Panc1 (cell line): ENCODE measurements around the gene COL27A1. TPM values are rescaled to one million over a fixed set of nuclear protein-coding genes. Genes with fewer than 3 reads are reported as not detected.

Experiments
- ATAC-seq: fragments of 200-7000 bp; cut with Tn5 transposase; 2 replicates; pipeline ENCODE4 v1.9.1; 2020; ENCODE audit warnings: mild to moderate bottlenecking, moderate library complexity
- BruUV-seq: library from RNA; stranded (reverse); fragments of 400-500 nt; replicated peaks from 2 replicates; lab custom pipeline; 2021; lab: Mats Ljungman, UMichigan
- CTCF ChIA-PET: fragments of 300-600 bp; sonication (Branson Sonifier 250); formaldehyde crosslinking; loops from one replicate; lab custom pipeline; 2022; ENCODE audit warnings: antibody characterized with exemption; lab: Charles Lee
- POLR2A ChIA-PET: fragments of 300-600 bp; sonication (Branson Sonifier 250); formaldehyde crosslinking; loops from one replicate; lab custom pipeline; 2022; ENCODE audit warnings: antibody characterized with exemption; lab: Charles Lee
- DNase-seq: peaks from one replicate; pipeline ENCODE4 v3.0.0-alpha.2; 2010; ENCODE audit warnings: low read depth, low spot score
- H3K27ac ChIP-seq: 2 replicates; pipeline ENCODE4 v1.5.1; 2011; ENCODE audit warnings: mild to moderate bottlenecking, low read length, inconsistent platforms
- H3K27me3 ChIP-seq: fragments of 200-500 bp; sonication (Bioruptor generic); 2 replicates; pipeline ENCODE4 v1.6.0; 2014; ENCODE audit warnings: low read length, inconsistent platforms; ENCODE audit not compliant: control insufficient read depth, insufficient read depth
- H3K36me3 ChIP-seq: fragments of 200-500 bp; sonication (Bioruptor generic); 2 replicates; pipeline ENCODE4 v1.5.1; 2014; ENCODE audit warnings: inconsistent platforms, mild to moderate bottlenecking, low read length, moderate library complexity; ENCODE audit not compliant: control insufficient read depth, insufficient read depth
- H3K4me1 ChIP-seq: 2 replicates; pipeline ENCODE4 v1.5.1; 2011; ENCODE audit warnings: inconsistent platforms, mild to moderate bottlenecking, low read length, moderate library complexity; ENCODE audit not compliant: control insufficient read depth, insufficient read depth
- H3K4me3 ChIP-seq, 2 experiments: 2 replicates each; pipeline ENCODE4 v1.5.1; 2011 to 2012; ENCODE audit warnings: low read depth in 2 of 2, low read length in 2 of 2, mild to moderate bottlenecking in 2 of 2, inconsistent platforms in 1 of 2, moderate library complexity in 1 of 2
- H3K9me3 ChIP-seq: fragments of 200-500 bp; sonication (Bioruptor generic); 2 replicates; pipeline ENCODE4 v1.5.1; 2014; ENCODE audit warnings: low read depth, mild to moderate bottlenecking, inconsistent platforms, low read length, moderate library complexity; ENCODE audit not compliant: control insufficient read depth, insufficient read depth
- CTCF ChIP-seq: fragments of 450-650 bp; IDR thresholded peaks from 2 replicates; pipeline ENCODE4 v1.5.1; 2017; ENCODE audit warnings: mild to moderate bottlenecking
- POLR2AphosphoS5 ChIP-seq: IDR thresholded peaks from 2 replicates; pipeline ENCODE4 v1.6.1; 2012; ENCODE audit warnings: mild to moderate bottlenecking, low read depth, low read length, moderate library complexity
- REST ChIP-seq, 2 experiments: IDR thresholded peaks; 2 replicates each; pipeline ENCODE4 v1.6.1; 2011 to 2012; ENCODE audit warnings: low read depth in 2 of 2, control low read depth in 1 of 2, low read length in 1 of 2, mild to moderate bottlenecking in 1 of 2, moderate library complexity in 1 of 2; ENCODE audit not compliant: insufficient read depth in 1 of 2
- SIN3A ChIP-seq: IDR thresholded peaks from 2 replicates; pipeline ENCODE4 v1.6.1; 2012; ENCODE audit warnings: low read depth, mild to moderate bottlenecking, low read length, moderate library complexity, borderline replicate concordance; ENCODE audit not compliant: insufficient read depth
- TCF7L2 ChIP-seq: IDR thresholded peaks from 2 replicates; pipeline ENCODE4 v1.6.1; 2011; ENCODE audit warnings: mild to moderate bottlenecking, low read depth, low read length, inconsistent platforms
- in situ Hi-C: cut with HindIII; loops from 2 replicates; pipeline ENCODE4 v1.10.0; 2016; ENCODE audit warnings: low sequenced_read_pairs, low pct_unique_long_range_greater_than_20kb
- intact Hi-C: fragments of 100-400 bp; cut with micrococcal nuclease; formaldehyde crosslinking; loops from one replicate; pipeline ENCODE4 v1.10.0; 2022; ENCODE audit not compliant: unreplicated experiment
- total RNA-seq: library from RNA; stranded (reverse); gene quantifications from one replicate; pipeline ENCODE4 v1.2.1, GENCODE V29; 2021; ENCODE audit not compliant: unreplicated experiment

The COL27A1 gene
- total RNA-seq, 1 experiment from 2014 or later = 5.1 TPM

GRCh38 chr9:114161513-114161912 lies 6.2 kb downstream of the COL27A1 start:
- ATAC-seq (no peak), DNase-seq (no peak)
- no peak overlapping the region for H3K27ac ChIP-seq
- no peaks in the 10 kb centered on the region for H3K27me3 ChIP-seq
- no peaks in the 10 kb centered on the region for H3K36me3 ChIP-seq
- CTCF ChIA-PET = no interaction called here
- in situ Hi-C loops (no loop called here), intact Hi-C loops (no loop called here)
- POLR2A ChIA-PET = no interaction called here
- TF ChIP-seq SIN3A (no peak), POLR2AphosphoS5 (no peak), REST (IDR thresholded peaks at IDR 0.05; ENCODE audit: insufficient read depth in 1 of 2, low read depth in 2 of 2, low read length in 1 of 2) (no peak), CTCF (no peak), TCF7L2 (no peak)
- H3K4me1 ChIP-seq = peaks cover 4% of the 10 kb centered on the region
- no peaks in the 10 kb centered on the region for H3K9me3 ChIP-seq
- no peak overlapping the region for H3K4me3 ChIP-seq
- no TSS peak for BruUV-seq

- no TSS peak for BruUV-seq
- H3K27ac ChIP-seq = no peak overlapping the region
- TF ChIP-seq SIN3A (no peak), POLR2AphosphoS5 (no peak), CTCF (no peak), TCF7L2 (no peak), REST (IDR thresholded peaks at IDR 0.05; ENCODE audit: insufficient read depth in 1 of 2, low read depth in 2 of 2, low read length in 1 of 2) (no peak)
- no peaks in the 10 kb centered on the region for H3K9me3 ChIP-seq
- H3K36me3 ChIP-seq = no peaks in the 10 kb centered on the region
- intact Hi-C loops (no loop called here), in situ Hi-C loops (no loop called here)
- ChIA-PET POLR2A (no interaction called here), CTCF (no interaction called here)
- ATAC-seq (no peak), DNase-seq (no peak)
- peaks cover 4% of the 10 kb centered on the region for H3K4me1 ChIP-seq
- no peaks in the 10 kb centered on the region for H3K27me3 ChIP-seq
- H3K4me3 ChIP-seq = no peak overlapping the region
These were observed 8.2 kb downstream of the COL27A1 start for GRCh38 chr9:114163517-114163951.
